H9 (cell line): ENCODE measurements around the gene EPB41L1. TPM values are rescaled to one million over a fixed set of nuclear protein-coding genes. Genes with fewer than 3 reads are reported as not detected.

Source experiments
- DNase-seq: peaks from one replicate; pipeline ENCODE4 v3.0.0-alpha.2; 2017
- H2AFZ ChIP-seq: one replicate; pipeline ENCODE4 v1.6.1; 2013; ENCODE audit warnings: mild to moderate bottlenecking, low read length, control low read depth, moderate library complexity
- H2AK5ac ChIP-seq: 2 replicates; pipeline ENCODE4 v1.6.1; 2013; ENCODE audit warnings: low read length, control low read depth, mixed read lengths; ENCODE audit not compliant: insufficient read length
- H2BK120ac ChIP-seq: one replicate; pipeline ENCODE4 v1.6.1; 2013; ENCODE audit warnings: low read depth, mild to moderate bottlenecking, low read length, control low read depth, inconsistent platforms; ENCODE audit not compliant: poor library complexity, severe bottlenecking
- H2BK12ac ChIP-seq: 2 replicates; pipeline ENCODE4 v1.6.1; 2013; ENCODE audit warnings: low read length, control low read depth, mixed read lengths, low read depth; ENCODE audit not compliant: insufficient read length
- H2BK15ac ChIP-seq: 2 replicates; pipeline ENCODE4 v1.6.1; 2013; ENCODE audit warnings: low read depth, low read length, control low read depth
- H2BK20ac ChIP-seq: one replicate; pipeline ENCODE4 v1.6.1; 2013; ENCODE audit warnings: low read depth, mild to moderate bottlenecking, low read length, control low read depth, inconsistent platforms; ENCODE audit not compliant: poor library complexity, severe bottlenecking
- H2BK5ac ChIP-seq: 2 replicates; pipeline ENCODE4 v1.6.1; 2013; ENCODE audit warnings: low read length, control low read depth, mixed read lengths; ENCODE audit not compliant: insufficient read length
- H3K14ac ChIP-seq: 2 replicates; pipeline ENCODE4 v1.6.1; 2013; ENCODE audit warnings: low read length, control low read depth; ENCODE audit not compliant: insufficient read depth
- H3K18ac ChIP-seq: 2 replicates; pipeline ENCODE4 v1.6.1; 2013; ENCODE audit warnings: low read depth, mild to moderate bottlenecking, mixed read lengths, low read length, control low read depth; ENCODE audit not compliant: insufficient read length
- H3K23ac ChIP-seq: 2 replicates; pipeline ENCODE4 v1.6.1; 2013; ENCODE audit warnings: low read length, control low read depth, mixed read lengths, low read depth; ENCODE audit not compliant: insufficient read length
- H3K23me2 ChIP-seq: 2 replicates; pipeline ENCODE4 v1.6.1; 2013; ENCODE audit warnings: low read depth, mild to moderate bottlenecking, mixed read lengths, low read length, control low read depth; ENCODE audit not compliant: insufficient read length, poor library complexity, severe bottlenecking
- H3K27ac ChIP-seq: 2 replicates; pipeline ENCODE4 v1.5.1; 2013; ENCODE audit warnings: low read length, control low read depth, mixed read lengths, low read depth; ENCODE audit not compliant: insufficient read length
- H3K27me3 ChIP-seq: 2 replicates; pipeline ENCODE4 v1.6.1; 2013; ENCODE audit warnings: low read length, control low read depth, inconsistent platforms; ENCODE audit not compliant: insufficient read depth
- H3K4ac ChIP-seq: 2 replicates; pipeline ENCODE4 v1.6.1; 2013; ENCODE audit warnings: low read depth, mild to moderate bottlenecking, control low read depth, inconsistent platforms, low read length, moderate library complexity
- H3K4me1 ChIP-seq: 2 replicates; pipeline ENCODE4 v1.6.1; 2013; ENCODE audit warnings: low read length, control low read depth, inconsistent platforms; ENCODE audit not compliant: insufficient read depth
- H3K4me2 ChIP-seq: 2 replicates; pipeline ENCODE4 v1.6.1; 2013; ENCODE audit warnings: low read length, control low read depth, mixed read lengths; ENCODE audit not compliant: insufficient read length, insufficient read depth
- H3K56ac ChIP-seq: 2 replicates; pipeline ENCODE4 v1.6.1; 2013; ENCODE audit warnings: low read depth, mild to moderate bottlenecking, mixed read lengths, low read length, control low read depth; ENCODE audit not compliant: insufficient read length
- H3K79me1 ChIP-seq: 2 replicates; pipeline ENCODE4 v1.6.1; 2013; ENCODE audit warnings: low read depth, mild to moderate bottlenecking, moderate library complexity, low read length, control low read depth, inconsistent platforms; ENCODE audit not compliant: insufficient read depth, poor library complexity, severe bottlenecking
- H3K79me2 ChIP-seq: 2 replicates; pipeline ENCODE4 v1.6.1; 2013; ENCODE audit warnings: low read length, control low read depth, inconsistent platforms; ENCODE audit not compliant: insufficient read depth
- H3K9ac ChIP-seq: 2 replicates; pipeline ENCODE4 v1.6.1; 2013; ENCODE audit warnings: low read length, control low read depth, mixed read lengths; ENCODE audit not compliant: insufficient read length; ENCODE audit errors: extremely low read depth
- H3K9me3 ChIP-seq: one replicate; pipeline ENCODE4 v1.6.1; 2013; ENCODE audit warnings: low read depth, low read length, inconsistent platforms; ENCODE audit not compliant: control insufficient read depth
- H3T11ph ChIP-seq: one replicate; pipeline ENCODE4 v1.6.1; 2013; ENCODE audit warnings: mild to moderate bottlenecking, low read length, control low read depth, inconsistent platforms
- H4K20me1 ChIP-seq: one replicate; pipeline ENCODE4 v1.6.1; 2013; ENCODE audit not compliant: control insufficient read depth, insufficient read length, insufficient read depth
- H4K5ac ChIP-seq: 2 replicates; pipeline ENCODE4 v1.6.1; 2013; ENCODE audit warnings: low read depth, mild to moderate bottlenecking, mixed read lengths, low read length, control low read depth; ENCODE audit not compliant: insufficient read length
- H4K8ac ChIP-seq: replicated peaks from 2 replicates; pipeline ENCODE4 v1.6.1; 2013; ENCODE audit warnings: low read length, control low read depth, mixed read lengths, low read depth; ENCODE audit not compliant: insufficient read length
- H4K91ac ChIP-seq: 2 replicates; pipeline ENCODE4 v1.6.1; 2013; ENCODE audit warnings: low read depth, mild to moderate bottlenecking, moderate library complexity, mixed read lengths, low read length, control low read depth; ENCODE audit not compliant: insufficient read length
- H3K27ac Mint-ChIP-seq, 3 experiments: 2 replicates in 2 of 3; 3 replicates in 1 of 3; pipeline ENCODE4 v1.8.0; 2020 to 2021; ENCODE audit warnings: mixed read lengths in 3 of 3, mild to moderate bottlenecking in 1 of 3, moderate library complexity in 1 of 3
- H3K27me3 Mint-ChIP-seq: 2 replicates; pipeline ENCODE4 v1.8.0; 2021; ENCODE audit warnings: low read depth, mild to moderate bottlenecking, moderate library complexity, mixed read lengths
- H3K36me3 Mint-ChIP-seq, 3 experiments: 2 replicates in 2 of 3; 3 replicates in 1 of 3; pipeline ENCODE4 v1.8.0; 2020 to 2021; ENCODE audit warnings: low read depth in 3 of 3, mixed read lengths in 3 of 3; ENCODE audit not compliant: insufficient read depth in 1 of 3
- H3K4me1 Mint-ChIP-seq, 2 experiments: 2 replicates each; pipeline ENCODE4 v1.8.0; 2020; ENCODE audit warnings: mixed read lengths in 2 of 2
- H3K4me3 Mint-ChIP-seq, 2 experiments: 2 replicates in 1 of 2; 3 replicates in 1 of 2; pipeline ENCODE4 v1.8.0; 2020 to 2021; ENCODE audit warnings: mild to moderate bottlenecking in 2 of 2, mixed read lengths in 2 of 2, moderate library complexity in 1 of 2
- H3K9me3 Mint-ChIP-seq, 2 experiments: 2 replicates in 1 of 2; 3 replicates in 1 of 2; pipeline ENCODE4 v1.8.0; 2020; ENCODE audit warnings: mild to moderate bottlenecking in 2 of 2, mixed read lengths in 2 of 2, moderate library complexity in 1 of 2
- CTCF ChIP-seq: fragments of 200-600 bp; sonication (generic); conservative IDR thresholded peaks from 3 replicates; pipeline ENCODE4 v1.8.0; 2021; ENCODE audit warnings: antibody characterized with exemption, mild to moderate bottlenecking
- WGBS: extraction: QIAGEN DNeasy Blood & Tissue Kit; methylation state at CpG from one replicate; pipeline ENCODE4 v1.1.7; 2013; ENCODE audit warnings: missing lambda C conversion rate, low lambda C conversion rate, mixed read lengths; ENCODE audit not compliant: insufficient read length; ENCODE audit errors: extremely low coverage; 5-methylcytosine and 5-hydroxymethylcytosine counted together
- total RNA-seq: library from RNA; stranded (reverse); gene quantifications from 2 replicates; pipeline ENCODE4 v1.2.1, GENCODE V29; 2021

The EPB41L1 gene
- total RNA-seq, 1 experiment from 2014 or later = 31.1 TPM

GRCh38 chr20:36259177-36260061 is 104.9 kb downstream of the EPB41L1 start:
- H3K18ac ChIP-seq = no peak overlapping the region
- no peaks in the 10 kb centered on the region; the same call in 1 of the 2 replicates for H3K79me2 ChIP-seq
- H2BK12ac ChIP-seq = no peak overlapping the region
- no peak overlapping the region for H4K5ac ChIP-seq
- WGBS = no CpG with 5 or more reads among the region's 16 CpGs
- Mint-ChIP-seq H3K27me3 (no peaks in the 10 kb centered on the region; the same call in 1 of the 2 replicates), H3K4me3 (peak overlapping the region; percentile 4 to 16; a peak in 2 of 5 replicates), H3K4me1 (peaks cover 16 to 22% of the 10 kb centered on the region in 2 experiments), H3K27ac (peak overlapping the region in 2 of 3 experiments; percentile 74 to 85; a peak in 4 of 7 replicates), H3K9me3 (no peaks in the 10 kb centered on the region), H3K36me3 (peaks cover 4 to 18% (median 14%) of the 10 kb centered on the region in 3 experiments; a peak in 5 of 7 replicates)
- peak; percentile 49 for DNase-seq
- no peak overlapping the region for H2BK15ac ChIP-seq
- no peak overlapping the region for H3T11ph ChIP-seq
- no peaks in the 10 kb centered on the region for H3K9me3 ChIP-seq
- H2BK5ac ChIP-seq = no peak overlapping the region
- H3K23me2 ChIP-seq = no peaks in the 10 kb centered on the region
- no peaks in the 10 kb centered on the region for H4K20me1 ChIP-seq
- H2BK120ac ChIP-seq = no peak overlapping the region
- no peaks in the 10 kb centered on the region for H3K27me3 ChIP-seq
- H3K9ac ChIP-seq = no peak overlapping the region
- no peak overlapping the region for H3K23ac ChIP-seq
- peak overlapping the region; percentile 11 for H3K4me2 ChIP-seq
- H3K27ac ChIP-seq = no peak overlapping the region
- H3K79me1 ChIP-seq = no peaks in the 10 kb centered on the region
- H3K4ac ChIP-seq = no peak overlapping the region
- no peak overlapping the region for H3K56ac ChIP-seq
- H3K4me1 ChIP-seq = peaks cover 5% of the 10 kb centered on the region; the same call in 1 of the 2 replicates
- no peak for TF ChIP-seq CTCF
- no peak overlapping the region for H2BK20ac ChIP-seq
- no peak overlapping the region for H2AFZ ChIP-seq
- H4K91ac ChIP-seq = no peak overlapping the region
- H4K8ac ChIP-seq = no peak overlapping the region
- H2AK5ac ChIP-seq = no peak overlapping the region
- H3K14ac ChIP-seq = no peak overlapping the region
